Measurements from ENCODE around the gene ADISSP.

The ADISSP gene

DNA sequence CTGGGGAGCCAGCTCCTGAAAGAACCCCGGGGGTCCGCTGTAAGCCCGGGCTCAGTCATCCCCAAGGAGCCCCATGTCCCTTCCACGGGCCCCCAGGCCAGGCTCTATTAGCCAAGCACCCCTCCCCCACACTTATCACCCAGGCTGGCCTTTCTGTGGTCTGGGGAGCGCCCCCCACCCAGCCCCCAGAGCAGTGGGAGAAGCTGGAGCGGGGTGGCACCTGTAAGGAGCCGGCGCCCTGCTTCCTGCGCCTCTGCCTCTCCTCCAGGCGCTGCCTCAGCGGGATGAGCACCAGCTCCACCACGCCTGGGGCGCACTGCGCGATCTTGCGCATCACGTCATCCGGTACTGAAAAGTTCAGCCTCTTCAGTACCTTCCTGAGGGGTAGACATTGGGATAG is 11.4 kb upstream of the ADISSP start:
- no peak for DNase-seq

DNA sequence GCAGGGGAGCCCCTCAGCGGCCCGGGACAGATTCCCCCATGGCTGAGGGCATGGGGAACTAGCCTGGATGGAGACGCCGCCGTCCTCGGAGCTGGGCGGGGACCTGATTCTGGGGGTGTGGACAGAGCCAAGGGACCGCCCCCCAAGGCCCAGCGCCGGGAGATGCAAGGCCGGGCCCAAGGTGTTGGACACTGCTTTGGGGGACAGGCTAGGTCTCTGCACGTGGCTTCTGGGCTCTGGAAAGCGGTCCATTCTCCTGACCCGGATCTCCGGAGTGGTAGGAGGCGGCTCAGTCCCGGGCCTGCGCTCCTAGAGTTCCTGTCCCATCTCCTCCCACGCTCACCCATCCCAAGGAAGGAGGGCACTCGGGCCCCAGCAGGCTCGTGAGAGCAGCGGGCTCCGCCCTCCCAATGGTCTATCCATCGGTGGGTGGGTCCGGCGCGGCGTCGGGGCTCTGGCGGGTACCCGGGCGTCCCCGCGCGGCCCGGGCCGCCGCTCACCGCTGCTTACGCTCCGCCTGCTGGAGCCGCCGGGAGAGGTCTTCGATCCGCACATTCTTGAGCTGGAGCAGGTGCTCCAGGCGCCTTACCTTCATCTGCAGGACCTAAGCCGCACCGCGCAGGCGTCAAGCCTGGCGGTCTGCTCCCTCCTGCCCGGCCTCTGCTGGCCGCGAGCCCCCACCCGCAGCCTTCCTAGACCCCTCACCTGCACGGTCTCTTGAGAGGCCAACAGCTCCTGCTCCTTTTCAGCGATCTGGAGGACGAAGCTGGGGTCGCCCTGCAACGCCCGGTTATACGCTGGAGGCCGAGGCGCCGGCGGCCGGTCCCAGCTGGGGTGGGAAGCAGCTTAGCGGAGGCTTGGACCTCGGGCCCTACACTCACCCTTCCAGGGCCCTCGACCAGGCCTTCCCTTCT is 10.4 kb upstream of the ADISSP start:
- no peak for DNase-seq

DNA sequence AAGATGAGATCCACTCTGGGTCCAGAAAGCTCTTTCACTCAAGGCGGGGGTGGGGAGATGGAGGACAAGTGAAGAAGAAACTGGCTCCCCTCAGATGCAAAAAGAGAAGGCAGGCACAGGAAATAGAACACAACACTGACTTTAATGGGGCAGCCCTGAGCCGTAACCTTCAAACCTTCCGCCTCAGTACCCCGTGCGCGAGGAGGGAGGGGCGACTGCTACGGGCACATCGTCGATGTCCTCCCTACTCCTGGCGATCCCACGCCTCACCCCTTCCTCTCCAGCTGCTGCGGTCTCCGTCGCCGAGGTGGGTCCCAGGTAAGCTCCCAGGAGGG is 9.8 kb upstream of the ADISSP start:
- DNase-seq, result no peak

DNA sequence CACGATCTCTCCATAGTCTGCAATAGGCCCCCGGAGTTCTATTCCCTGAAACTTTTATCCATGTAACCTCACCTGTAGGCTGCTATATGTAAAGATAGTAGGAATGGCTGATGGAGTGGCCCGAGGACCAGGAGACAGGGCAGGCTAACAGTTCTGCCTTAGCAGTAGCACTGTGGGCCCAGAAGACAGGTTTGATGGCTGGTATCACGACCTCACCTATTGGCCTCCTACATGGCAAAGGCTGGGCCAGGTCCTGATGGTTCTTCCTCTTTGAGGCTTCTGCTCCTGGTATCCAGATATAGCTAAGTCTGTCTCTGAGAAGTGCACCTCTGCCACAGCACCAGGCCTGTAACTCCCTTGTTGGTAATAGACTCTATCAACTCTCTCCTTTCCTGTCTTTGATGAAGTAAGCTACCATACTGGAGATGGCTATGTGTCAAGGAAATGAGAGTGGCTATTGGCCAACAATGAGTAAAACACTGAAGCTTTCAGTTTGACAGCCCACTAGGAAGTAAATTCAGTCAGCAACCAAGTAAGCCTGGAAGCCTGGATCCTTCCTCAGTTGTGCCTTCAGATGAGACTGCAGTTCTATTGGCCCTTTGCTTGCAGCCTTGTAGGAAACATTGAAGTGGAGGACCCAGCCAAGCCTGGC is 8.0 kb upstream of the ADISSP start:
- DNase-seq, result no peak

DNA sequence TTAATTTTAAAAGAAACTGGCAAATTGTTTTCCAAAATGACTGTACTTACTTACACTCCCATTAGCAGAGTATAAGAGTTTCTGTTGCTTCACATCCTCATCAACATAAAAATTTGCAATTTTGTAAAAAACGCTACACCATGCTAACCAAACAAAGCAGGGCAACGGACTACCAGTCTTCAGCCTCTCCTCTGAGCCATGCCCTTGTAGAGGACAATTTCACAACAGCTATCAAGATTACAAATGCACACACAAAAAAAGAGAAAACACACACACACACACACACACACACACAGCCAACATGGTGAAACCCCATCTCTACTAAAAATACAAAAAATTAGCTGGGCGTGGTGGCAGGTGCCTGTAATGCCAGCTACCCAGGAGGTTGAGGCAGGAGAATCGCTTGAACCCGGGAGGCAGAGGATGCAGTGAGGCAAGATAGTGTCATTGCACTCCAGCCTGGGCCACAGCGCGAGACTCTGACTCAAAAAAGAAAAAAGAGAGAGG is 4.1 kb upstream of the ADISSP start:
- DNase-seq, result no peak

DNA sequence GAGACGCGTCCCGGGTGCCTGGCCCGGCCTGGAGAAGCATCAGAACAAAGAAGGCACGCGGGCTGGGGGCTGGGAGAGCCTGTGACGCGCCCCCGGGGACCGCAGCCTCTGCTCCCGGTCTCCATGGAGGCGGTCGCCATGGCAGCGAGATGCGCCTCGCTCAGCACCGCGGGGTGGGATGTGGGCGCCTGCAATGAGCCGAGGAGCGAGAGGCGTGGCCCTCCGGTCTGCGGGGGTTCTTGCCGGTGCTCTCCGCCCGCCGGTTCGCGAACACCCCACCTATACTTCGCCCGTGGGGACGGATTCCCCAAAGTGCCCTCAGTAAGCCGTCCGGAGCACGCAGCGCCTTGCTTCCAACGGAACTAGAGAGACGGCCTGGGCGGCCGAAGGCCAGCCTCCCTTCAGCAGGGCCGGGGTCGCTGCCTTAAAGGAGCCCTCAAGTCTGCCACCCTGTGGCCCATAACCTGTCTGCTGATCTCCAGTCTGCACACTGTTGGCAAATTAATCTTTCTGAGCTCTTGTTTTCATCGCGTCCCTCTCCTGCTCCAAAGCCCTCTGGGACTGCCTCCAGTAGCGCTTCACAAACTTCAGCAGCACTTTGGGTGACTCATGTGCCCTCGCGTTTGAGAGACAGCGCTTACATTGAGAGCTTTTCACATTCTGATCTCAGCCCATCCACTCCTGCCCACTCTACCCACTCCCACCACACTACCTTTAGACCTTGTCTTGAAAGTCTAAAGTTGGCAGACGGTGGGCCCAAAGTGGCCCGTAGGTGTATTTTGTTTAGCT is 983 bp upstream of the ADISSP start:
- DNase-seq, result peak; percentile 73

DNA sequence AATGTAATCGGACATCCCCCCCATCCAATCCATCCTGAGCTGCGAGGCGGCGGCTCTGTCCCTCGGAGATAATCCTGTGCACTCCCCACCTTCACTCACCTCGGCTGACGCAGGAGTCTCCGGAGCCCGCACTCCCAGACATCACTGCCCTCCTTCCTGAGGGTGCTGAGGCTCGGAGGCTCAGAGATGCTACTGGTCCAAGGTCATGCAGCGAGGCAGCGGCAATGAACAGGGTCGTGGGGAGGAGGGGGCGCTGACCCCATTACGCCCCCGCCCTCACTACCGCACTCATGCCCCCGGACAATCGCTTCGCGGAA is 485 bp downstream of the ADISSP start:
- DNase-seq, result no peak

DNA sequence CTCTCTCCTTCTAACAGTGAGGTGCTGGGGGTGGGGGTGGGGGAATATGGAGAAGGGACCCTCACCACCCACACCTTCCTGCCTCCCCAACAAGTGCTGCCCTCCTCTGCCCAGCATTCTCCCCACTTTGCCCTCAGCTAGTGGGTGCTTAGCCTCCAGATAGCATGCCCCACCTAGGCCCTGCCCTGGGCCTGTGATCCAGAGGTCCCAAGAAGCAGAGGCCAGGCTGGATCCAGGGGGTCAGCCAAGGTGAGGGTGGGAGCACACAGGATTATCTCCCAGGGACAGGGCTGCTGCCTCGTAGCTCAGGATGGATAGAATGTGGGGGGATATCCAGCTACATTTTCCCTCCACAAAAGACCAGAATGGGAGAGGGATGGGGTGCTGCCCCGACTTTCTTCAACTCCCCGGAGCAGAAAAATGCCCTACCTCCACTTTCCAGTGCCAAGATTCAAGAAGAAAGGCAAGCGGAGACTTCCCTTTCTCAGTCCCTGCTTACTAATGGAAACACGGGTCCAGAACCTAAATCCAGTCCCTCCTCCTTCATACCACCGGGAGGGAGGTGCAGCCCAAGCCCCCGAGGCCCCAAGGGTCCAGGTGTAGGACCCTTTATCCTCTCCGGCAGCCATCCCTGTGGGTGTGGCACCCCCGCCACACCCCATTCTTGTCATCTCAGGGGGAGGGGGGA is 987 bp downstream of the ADISSP start:
- no peak for DNase-seq

DNA sequence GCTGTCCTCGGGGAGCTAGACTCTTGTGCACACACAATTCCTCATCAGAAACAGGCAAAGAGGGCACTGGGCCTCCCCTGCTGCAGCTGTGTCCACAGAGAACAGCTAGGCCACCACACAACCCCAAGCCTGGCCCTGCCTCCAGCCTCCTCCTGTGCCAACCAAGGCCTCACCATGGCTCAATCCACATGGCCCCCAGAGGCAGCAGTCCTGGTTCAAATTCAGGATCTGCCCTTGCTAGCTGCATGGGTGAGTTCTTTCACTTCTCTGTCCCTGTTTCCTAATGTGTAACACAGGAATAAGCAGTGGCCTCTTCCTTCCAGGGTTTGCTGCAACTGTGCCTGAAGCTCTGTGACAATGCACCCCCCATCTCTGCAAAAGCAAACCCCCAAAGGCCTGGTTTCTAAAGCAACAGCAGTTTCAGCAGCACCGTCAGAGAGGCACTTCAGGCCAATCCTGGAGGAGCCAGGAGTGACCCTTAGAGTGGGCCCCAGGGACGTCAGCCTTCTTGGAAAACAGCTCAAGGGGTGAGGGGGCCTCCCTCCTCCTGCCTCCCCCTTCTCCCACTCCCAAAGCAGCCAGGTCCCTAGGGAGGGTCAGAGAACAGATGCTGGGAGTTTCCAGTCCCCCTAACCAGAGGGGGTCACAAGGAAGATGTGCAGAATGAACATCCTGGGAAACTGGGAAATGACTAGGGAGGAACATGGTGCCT is 2.2 kb downstream of the ADISSP start:
- no peak for DNase-seq

DNA sequence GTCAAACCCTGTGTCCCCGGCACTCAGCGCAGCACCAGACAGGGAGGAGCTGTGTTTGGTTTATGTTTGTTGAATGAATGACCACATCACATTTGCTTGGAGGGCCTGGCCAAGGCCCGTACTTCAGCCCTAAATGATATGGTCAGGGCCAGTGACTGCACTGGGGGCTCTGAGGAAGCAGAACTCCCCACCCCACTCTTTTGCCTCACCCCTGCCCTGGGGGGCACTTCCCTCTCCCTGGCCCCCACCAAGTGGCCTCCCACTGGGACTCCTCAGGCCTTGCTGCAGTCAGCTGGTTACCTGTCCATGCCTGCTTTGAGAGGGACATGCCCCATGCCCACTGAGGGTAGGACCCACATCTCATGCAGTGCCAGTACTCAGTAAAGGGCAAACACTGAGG is 2.9 kb downstream of the ADISSP start:
- no peak for DNase-seq

DNA sequence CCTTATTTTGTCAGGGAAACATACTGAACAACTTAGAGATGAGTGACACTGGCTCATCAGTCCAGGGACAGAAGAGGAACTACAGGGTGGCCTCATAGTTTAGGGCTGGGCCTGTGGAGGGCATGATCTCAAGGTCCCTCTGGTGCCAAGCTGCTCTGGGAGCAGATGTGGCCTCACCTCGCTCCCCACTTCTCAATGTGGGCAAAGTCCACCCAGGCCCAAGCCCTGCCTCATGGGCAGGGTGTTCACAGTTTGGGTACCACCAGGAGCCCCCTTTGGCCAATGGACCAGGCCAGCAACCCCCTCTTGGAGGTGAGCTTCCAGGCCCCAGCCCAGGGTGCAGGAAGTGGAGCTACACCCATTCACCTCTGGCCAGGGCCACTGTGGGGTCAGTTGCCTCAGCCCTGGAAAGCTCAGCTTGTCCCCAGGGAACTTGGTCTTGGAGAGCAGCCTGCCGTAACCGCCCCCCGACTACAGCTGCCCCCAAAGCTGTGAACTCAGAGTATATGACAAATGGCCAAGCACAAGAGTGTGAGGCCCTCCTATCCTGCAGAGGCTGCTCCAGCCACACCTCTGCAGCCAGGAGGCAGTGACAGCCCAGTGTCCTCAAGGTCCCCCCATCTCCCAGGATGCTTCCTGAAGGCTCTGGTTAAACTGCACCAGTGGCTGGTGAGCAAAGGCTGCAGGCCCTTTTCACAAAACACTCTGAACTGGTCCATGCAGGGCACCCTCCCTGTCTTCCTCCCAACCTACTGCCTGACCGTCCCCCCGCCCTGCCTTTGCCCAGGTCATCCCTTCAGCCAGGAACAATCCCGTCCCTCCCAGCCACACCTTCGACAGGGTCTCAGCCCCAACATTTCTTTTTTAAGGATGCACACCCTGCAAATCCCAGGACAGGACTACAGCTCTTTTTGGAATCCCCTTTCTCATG is 3.6 kb downstream of the ADISSP start:
- DNase-seq, result no peak

DNA sequence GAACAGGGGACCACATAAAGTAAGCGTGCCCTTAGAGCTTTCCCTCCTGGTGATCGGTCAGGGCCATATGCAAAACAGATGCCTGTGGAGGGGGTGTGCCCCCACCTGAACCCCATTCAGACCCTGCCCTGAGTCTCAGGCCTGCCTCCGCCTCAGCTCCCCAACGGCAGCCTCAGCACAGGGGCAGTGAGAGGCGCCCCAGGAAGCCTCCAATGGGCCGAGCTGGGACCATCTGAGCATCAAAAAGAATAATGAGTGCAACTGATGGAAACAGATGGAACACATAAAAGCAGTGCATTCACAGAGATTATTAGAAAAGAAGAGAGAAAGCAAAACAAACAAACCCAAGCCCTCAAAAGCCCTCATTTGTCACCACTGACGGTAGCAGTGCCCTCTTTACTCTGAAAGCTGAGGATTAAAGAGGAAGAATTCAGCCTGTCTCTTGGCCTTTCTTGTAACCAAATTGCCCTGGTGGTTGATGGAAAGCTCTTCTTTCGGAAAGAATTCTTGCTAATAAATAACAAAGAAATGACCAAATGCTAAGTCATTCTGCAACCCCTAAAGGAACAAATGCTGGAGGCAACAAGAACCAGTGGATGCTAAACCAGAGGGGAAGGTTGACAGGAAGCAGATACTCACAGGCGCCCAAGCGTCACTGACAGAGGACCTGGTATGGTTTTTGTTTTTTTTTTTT is 6.8 kb downstream of the ADISSP start:
- no peak for DNase-seq

DNA sequence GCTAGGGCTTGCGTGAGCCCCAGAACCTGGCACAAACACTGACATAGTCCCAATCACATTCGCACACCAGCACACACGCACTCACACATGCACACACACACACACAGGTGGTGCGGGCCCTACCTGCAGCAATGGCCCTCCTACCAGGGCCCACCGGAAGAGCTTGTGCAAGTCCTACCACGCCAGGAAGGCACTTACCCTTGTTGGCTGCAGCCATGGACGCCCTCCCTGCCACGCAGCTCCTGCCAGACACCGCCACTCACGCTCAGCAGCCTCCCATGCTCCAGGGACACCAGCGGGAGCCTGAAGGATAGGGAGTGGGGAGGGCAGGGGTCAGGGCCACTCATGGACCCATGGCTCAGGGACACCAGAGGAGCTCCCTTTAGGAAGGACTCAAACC is 7.7 kb downstream of the ADISSP start:
- no peak for DNase-seq

DNA sequence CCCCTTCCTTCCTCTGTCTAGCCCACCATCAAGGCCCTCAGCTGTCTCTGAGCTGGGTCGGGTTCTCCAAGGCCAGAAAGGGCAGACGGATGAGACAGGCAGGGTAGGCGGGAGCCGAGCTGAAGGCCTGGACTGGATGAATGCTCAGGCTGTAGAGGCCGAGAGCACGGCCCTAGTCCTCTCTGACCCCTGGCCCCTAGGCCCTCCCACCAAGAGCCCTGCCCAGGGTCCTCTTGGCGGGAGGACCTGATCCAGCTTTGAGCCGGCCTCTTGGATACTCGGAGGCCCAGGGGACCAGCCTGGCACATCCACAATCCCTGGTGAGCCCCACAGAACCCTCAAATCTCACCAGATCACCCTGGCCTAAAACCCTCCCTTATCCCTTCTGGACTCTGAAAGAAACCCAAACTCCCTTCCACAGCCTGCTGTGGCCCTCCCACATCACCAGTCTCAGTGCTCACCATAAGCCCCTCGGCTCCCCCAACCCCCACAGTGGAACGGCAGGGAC is 8.2 kb downstream of the ADISSP start:
- DNase-seq, result no peak

DNA sequence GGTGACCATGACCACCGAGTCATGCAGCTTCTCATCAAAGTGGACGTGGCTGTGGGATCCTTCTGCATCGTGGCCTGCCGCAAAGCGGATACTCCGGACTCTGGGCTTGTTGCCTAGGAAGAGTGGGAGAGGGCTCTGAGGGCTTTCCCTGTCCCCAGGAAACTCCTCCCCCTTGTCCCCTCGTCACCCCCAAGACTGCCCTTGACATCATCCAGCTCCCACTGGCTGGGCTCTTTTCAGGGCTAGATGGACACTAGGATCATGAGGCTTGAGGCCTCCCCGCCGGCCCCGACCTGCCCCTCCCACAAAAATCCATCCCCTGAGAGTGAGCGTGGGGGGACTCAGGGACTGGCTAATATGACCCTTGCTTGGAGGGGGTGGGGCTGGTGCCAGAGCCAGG is 9.0 kb downstream of the ADISSP start:
- no peak for DNase-seq

DNA sequence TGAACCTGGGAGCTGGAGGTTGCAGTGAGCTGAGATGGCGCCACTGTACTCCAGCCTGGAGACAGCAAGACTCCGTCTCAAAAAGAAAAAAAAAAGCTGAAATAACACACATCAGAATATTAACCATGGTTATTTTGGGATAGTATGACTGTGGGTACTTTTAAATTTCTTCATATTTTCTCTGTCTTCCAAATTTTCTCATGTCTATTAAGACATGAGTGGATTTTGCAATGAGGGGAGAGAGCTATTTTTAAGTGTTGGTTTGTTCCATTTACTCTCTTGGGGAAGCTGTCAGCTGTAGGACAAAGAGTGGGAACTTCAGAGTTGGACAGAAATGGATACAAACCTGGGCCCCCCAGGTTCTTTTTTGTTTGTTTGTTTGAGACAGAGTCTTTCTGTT is 10.3 kb downstream of the ADISSP start:
- no peak for DNase-seq

DNA sequence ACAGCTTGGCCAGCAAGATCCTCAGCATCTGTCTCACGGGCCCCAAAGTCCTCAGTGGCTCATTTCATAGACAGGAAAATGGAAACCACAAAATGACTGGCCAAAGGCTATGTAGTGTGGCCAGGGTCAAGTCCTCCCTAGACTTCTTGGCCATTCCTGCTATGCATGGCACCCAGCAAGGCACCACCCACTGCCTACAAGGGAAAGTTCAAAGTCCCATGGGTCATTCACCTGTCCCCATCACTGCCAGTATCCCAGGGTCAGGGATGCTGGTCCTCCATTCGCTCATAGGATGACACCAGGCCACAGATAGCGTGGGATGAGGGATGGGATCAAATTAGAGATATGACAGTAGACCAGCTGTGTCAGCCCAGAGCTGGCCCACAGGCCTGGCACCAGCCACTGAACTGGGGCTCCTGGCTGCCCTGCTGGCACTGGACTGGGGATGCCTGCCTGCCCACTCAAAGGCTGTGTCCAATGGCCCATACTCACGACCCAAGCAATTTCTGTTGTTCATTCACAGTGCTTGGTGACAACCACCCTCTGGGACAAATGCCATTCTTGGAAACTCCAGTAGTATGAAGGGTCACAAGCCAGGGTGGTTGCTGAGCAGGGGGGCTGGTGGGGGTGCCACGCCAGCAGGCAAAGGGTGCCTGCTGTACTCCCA is 11.6 kb downstream of the ADISSP start:
- DNase-seq, result peak; percentile 30

DNA sequence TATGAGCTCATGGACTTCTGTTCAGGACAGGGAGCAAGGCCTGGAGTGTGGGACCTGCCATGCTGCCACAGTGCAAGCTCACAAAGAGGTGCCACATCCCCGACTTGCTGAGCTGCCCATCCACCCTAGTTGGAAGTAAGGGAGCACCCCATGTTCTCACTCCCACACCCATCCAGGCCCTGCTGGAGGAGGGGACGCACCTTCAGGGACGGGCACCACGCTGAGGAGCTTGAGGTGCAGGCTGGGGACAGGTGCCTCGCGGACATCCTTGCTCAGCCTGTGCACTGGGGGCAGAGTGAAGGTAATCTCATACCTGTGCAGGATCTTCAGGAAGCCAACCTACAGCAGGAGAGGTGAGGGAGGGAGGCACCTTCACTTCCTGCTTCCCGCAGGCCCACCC is 12.3 kb downstream of the ADISSP start:
- DNase-seq, result no peak

DNA sequence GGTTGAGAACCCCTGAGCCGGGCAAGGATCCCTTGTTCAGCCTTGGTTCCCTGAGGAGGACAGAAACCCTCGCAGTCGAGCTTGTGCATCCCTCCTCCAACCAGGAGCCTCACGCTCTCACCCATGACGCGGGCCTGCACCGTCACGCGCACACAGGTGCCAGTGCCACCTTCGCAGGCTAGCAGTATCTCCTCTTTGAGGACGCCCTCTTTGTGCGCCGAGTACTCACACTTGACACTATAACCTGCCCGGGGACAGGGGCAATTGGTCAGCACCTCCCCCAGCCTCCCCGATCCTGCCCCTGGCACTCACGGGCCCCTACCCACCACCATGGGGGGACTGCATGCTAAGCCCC is 13.3 kb downstream of the ADISSP start:
- DNase-seq, result no peak

All from midbrain (tissue), 1 donor.